Sigmoid colon (tissue), 7 donors: ENCODE results near the gene C4orf33. TPM values are rescaled to one million over a fixed set of nuclear protein-coding genes. Genes with fewer than 3 reads are reported as not detected.

Experiments
- DNase-seq: peaks from one replicate; pipeline ENCODE4 v3.0.0-alpha.2; 2019
- H3K27ac ChIP-seq, 4 donors: fragments of 200-600 bp; sonication (generic); one replicate each; pipeline ENCODE4 v1.5.1; 2016 to 2019; ENCODE audit warnings: mild to moderate bottlenecking in 1 of 4
- H3K27me3 ChIP-seq, 3 donors: fragments of 200-600 bp; sonication (generic); one replicate each; pipeline ENCODE4 v1.5.1; 2019; ENCODE audit warnings: mild to moderate bottlenecking in 1 of 3
- H3K36me3 ChIP-seq, 4 donors: fragments of 200-600 bp; sonication (generic); one replicate each; pipeline ENCODE4 v1.5.1; 2016 to 2019
- H3K4me1 ChIP-seq, 4 donors: fragments of 200-600 bp; sonication (generic); one replicate each; pipeline ENCODE4 v1.5.1; 2017 to 2019
- H3K4me3 ChIP-seq, 4 donors: fragments of 200-600 bp; sonication (generic); one replicate each; pipeline ENCODE4 v1.5.1; 2017 to 2019; ENCODE audit warnings: mild to moderate bottlenecking in 2 of 4, moderate library complexity in 1 of 4
- H3K9me3 ChIP-seq, 4 donors: fragments of 200-600 bp in 3 of 4; sonication (generic) in 3 of 4; one replicate each; pipeline versions ENCODE4 v1.5.1 to v1.6.1; 2013 to 2019
- EP300 ChIP-seq, 4 donors: sonication (generic); formaldehyde crosslinking; IDR thresholded peaks; one replicate each; pipeline ENCODE4 v1.6.1; 2017; ENCODE audit warnings: antibody characterized with exemption in 4 of 4
- POLR2A ChIP-seq, 2 donors: fragments of 450-650 bp; IDR thresholded peaks; one replicate each; pipeline ENCODE4 v1.6.1; 2016; ENCODE audit warnings: antibody characterized with exemption in 2 of 2, mild to moderate bottlenecking in 2 of 2, moderate library complexity in 2 of 2
- POLR2AphosphoS5 ChIP-seq, 4 donors: sonication (generic); formaldehyde crosslinking; IDR thresholded peaks; one replicate each; pipeline ENCODE4 v1.6.1; 2017; ENCODE audit warnings: antibody characterized with exemption in 4 of 4
- WGBS, 2 donors: extraction: QIAGEN DNeasy Blood & Tissue Kit; methylation state at CpG; one replicate each; pipeline ENCODE4 v1.1.7; 2013; 5-methylcytosine and 5-hydroxymethylcytosine counted together
- intact Hi-C: fragments of 100-400 bp; cut with DNase I; formaldehyde crosslinking; loops from one replicate; pipeline ENCODE4 v1.15.1; 2023
- polyA plus RNA-seq, 3 donors: library from polyadenylated mRNA; stranded (reverse); fragments of 200-250 nt; gene quantifications; one replicate each; pipeline ENCODE4 v1.2.3, GENCODE V29; 2013
- total RNA-seq, 4 donors: library from RNA; depleted of rRNA; stranded (reverse); fragments of >200 nt; gene quantifications; one replicate each; pipeline ENCODE4 v1.1.0, GENCODE V29; 2016
- TF ChIP-seq, protein P1 (sequence below), 4 experiments: fragments of 450-650 bp in 3 of 4; fragments of 200-600 bp in 1 of 4; IDR thresholded peaks; one replicate each; pipeline ENCODE4 v1.5.1; 2016 to 2019; ENCODE audit warnings: antibody characterized with exemption in 4 of 4, mild to moderate bottlenecking in 3 of 4, moderate library complexity in 2 of 4
- donor health status: healthy with polysubstance abuse.
- donor health status: Bipolar disorder and iron deficiency.
- donor health status: healthy.

C4orf33 gene
- total and polyA plus RNA-seq, 7 donors = 3.9 to 37.2 (median 10.7) TPM

DNA sequence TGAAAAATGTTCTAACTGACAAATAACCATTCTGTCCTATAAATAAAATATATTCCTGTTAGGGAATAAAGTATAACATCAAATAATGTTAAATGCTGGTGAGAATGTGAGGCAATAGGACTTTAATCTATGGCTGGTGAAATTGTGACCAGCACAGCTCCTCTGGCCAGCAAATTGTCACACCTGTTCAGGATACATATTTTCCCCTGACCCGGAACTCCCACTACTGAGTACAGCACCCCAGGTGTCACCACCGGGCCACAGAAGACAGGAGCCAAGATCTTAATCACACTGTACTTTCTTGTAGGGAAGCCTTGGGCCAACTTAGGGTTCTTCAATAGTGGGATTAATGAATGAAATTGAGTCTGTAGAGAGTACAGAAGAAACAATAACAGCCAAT is 33.2 kb downstream of the C4orf33 start:
- peaks cover 0 to 2% (median 0%) of the 10 kb centered on the region in 4 donors for H3K9me3 ChIP-seq
- no peaks in the 10 kb centered on the region for H3K4me1 ChIP-seq
- H3K27ac ChIP-seq = no peak overlapping the region
- no peaks in the 10 kb centered on the region for H3K36me3 ChIP-seq
- H3K4me3 ChIP-seq = no peak overlapping the region
- WGBS, 2 donors = 82 to 93% methylated on average over 2 of the region's 2 CpGs
- intact Hi-C loops = no loop called here
- H3K27me3 ChIP-seq = no peaks in the 10 kb centered on the region
- no peak for DNase-seq
- TF ChIP-seq, protein P1, sequence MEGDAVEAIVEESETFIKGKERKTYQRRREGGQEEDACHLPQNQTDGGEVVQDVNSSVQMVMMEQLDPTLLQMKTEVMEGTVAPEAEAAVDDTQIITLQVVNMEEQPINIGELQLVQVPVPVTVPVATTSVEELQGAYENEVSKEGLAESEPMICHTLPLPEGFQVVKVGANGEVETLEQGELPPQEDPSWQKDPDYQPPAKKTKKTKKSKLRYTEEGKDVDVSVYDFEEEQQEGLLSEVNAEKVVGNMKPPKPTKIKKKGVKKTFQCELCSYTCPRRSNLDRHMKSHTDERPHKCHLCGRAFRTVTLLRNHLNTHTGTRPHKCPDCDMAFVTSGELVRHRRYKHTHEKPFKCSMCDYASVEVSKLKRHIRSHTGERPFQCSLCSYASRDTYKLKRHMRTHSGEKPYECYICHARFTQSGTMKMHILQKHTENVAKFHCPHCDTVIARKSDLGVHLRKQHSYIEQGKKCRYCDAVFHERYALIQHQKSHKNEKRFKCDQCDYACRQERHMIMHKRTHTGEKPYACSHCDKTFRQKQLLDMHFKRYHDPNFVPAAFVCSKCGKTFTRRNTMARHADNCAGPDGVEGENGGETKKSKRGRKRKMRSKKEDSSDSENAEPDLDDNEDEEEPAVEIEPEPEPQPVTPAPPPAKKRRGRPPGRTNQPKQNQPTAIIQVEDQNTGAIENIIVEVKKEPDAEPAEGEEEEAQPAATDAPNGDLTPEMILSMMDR (IDR thresholded peaks at IDR 0.05) = no peak
- TF ChIP-seq POLR2AphosphoS5 (IDR thresholded peaks at IDR 0.05) (no peak), EP300 (IDR thresholded peaks at IDR 0.05) (no peak), POLR2A (IDR thresholded peaks at IDR 0.05) (no peak)

DNA sequence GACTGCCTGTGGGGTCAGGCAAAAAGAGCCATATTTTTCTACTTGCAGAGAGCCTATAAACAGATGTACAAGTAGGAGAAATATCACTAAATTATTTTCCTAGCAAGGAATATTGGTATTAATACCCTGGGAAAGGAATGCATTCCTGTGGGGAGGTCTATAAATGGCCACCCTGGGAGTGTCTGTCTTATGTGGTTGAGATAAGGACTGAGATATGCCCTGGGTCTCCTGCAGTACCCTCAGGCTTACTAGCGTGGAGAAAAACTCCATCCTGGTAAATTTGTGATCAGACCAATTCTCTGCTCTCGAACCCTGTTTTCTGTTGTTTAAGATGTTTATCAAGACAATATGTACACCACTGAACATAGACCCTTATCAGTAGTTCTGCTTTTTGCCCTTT is 35.4 kb downstream of the C4orf33 start:
- H3K27me3 ChIP-seq = no peaks in the 10 kb centered on the region
- peaks cover 0 to 2% (median 0%) of the 10 kb centered on the region in 4 donors for H3K9me3 ChIP-seq
- H3K27ac ChIP-seq = no peak overlapping the region
- DNase-seq = no peak
- H3K4me1 ChIP-seq = no peaks in the 10 kb centered on the region
- no peak overlapping the region for H3K4me3 ChIP-seq
- no peaks in the 10 kb centered on the region for H3K36me3 ChIP-seq
- TF ChIP-seq EP300 (IDR thresholded peaks at IDR 0.05) (no peak), POLR2AphosphoS5 (IDR thresholded peaks at IDR 0.05) (no peak), POLR2A (IDR thresholded peaks at IDR 0.05) (no peak)
- TF ChIP-seq, protein P1 (IDR thresholded peaks at IDR 0.05) = no peak
- intact Hi-C loops = no loop called here
- 88 to 89% methylated on average over 2 of the region's 2 CpGs for WGBS, 2 donors

DNA sequence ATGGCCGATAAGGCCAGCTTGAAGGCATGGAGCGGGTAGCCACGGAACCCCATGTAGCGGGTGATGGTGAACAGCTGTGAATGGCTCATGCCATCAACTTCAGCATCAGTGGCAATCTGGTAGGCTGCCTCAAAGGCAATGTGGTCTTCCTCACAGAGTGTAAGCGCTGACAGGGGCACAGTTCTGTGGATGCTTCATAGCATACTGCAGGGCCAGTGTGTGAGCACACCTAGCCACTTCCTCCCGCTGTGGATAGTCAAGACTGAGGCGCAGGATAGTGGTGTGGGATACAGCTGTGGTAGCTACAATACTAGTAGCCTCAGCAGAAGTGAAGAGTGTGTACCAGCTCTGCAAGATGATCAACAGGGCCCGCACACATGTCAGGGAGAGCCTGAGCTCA is 40.5 kb downstream of the C4orf33 start:
- no peak for TF ChIP-seq EP300 (IDR thresholded peaks at IDR 0.05)
- TF ChIP-seq, protein P1 (IDR thresholded peaks at IDR 0.05) = no peak
- no peak for TF ChIP-seq POLR2A (IDR thresholded peaks at IDR 0.05)
- no peak for TF ChIP-seq POLR2AphosphoS5 (IDR thresholded peaks at IDR 0.05)
- Histone ChIP-seq H3K27ac (no peak overlapping the region), H3K27me3 (no peaks in the 10 kb centered on the region), H3K36me3 (no peaks in the 10 kb centered on the region), H3K9me3 (peaks cover 0 to under 1% (median 0%) of the 10 kb centered on the region in 4 donors), H3K4me1 (no peaks in the 10 kb centered on the region), H3K4me3 (no peak overlapping the region)
- WGBS, 2 donors = 85 to 91% methylated on average over 8 of the region's 8 CpGs
- intact Hi-C loops = no loop called here
- DNase-seq = no peak

DNA sequence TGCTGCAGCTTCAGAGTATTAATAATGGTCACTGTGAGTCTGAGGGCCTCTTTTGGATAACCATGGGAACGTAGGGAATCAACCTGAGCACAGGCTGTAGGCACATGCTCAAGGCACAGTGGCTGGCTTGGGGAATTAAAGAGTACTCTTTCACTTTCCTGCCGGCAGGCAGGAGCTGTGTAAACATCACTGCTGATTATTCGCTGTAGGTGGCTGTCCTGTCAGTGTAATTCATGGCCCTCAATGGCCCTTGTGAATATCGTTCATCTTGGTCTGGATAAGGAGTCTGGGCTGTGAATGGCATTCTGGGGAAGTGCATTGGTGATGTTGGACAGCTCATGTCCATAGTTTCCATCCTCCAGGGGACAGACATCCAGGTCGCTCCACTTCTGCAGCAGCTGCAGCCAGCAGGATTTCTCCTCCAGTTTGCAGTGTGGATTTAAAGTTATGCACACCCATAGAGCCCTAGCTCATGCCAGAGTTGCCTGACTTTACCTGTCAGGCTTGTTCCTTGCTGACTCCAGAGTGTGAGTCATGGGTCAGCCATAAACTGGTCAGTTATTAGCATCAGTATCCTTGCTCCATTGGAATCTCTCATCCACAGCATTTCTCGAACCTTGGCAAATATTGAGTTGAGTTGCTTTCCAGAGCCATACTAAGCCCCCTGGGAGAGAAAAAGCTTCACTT is 43.0 kb downstream of the C4orf33 start:
- Histone ChIP-seq H3K4me1 (no peaks in the 10 kb centered on the region), H3K4me3 (no peak overlapping the region), H3K9me3 (no peaks in the 10 kb centered on the region), H3K27me3 (no peaks in the 10 kb centered on the region), H3K27ac (no peak overlapping the region), H3K36me3 (no peaks in the 10 kb centered on the region)
- no peak for TF ChIP-seq POLR2AphosphoS5 (IDR thresholded peaks at IDR 0.05)
- TF ChIP-seq, protein P1 (IDR thresholded peaks at IDR 0.05) = no peak
- no peak for TF ChIP-seq EP300 (IDR thresholded peaks at IDR 0.05)
- TF ChIP-seq POLR2A (IDR thresholded peaks at IDR 0.05) = no peak
- 53 to 62% methylated on average over 6 of the region's 6 CpGs for WGBS, 2 donors
- intact Hi-C loops = no loop called here
- DNase-seq = no peak

DNA sequence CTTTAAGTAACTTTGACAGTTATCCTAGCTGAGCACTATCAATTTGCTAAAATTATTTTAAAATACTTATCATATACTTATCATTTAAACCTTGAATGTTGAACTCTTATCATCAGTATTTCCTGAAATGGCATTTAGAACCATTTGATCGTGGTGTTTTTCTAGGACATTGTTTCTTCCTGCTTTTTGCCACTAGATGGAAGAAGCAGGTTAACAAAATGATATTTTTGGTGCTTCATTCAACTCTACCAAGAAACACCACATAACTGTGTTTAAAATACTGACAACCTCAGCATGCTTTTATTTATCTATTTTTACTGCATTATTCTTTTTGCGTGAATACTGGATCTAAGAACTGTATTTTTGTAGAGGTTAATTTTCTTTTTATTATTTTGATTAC is 44.6 kb downstream of the C4orf33 start:
- no peaks in the 10 kb centered on the region for H3K9me3 ChIP-seq
- no peak overlapping the region for H3K27ac ChIP-seq
- no peaks in the 10 kb centered on the region for H3K36me3 ChIP-seq
- DNase-seq = no peak
- intact Hi-C loops = no loop called here
- no peak overlapping the region for H3K4me3 ChIP-seq
- TF ChIP-seq POLR2AphosphoS5 (IDR thresholded peaks at IDR 0.05) (no peak), EP300 (IDR thresholded peaks at IDR 0.05) (no peak), POLR2A (IDR thresholded peaks at IDR 0.05) (no peak)
- TF ChIP-seq, protein P1 (IDR thresholded peaks at IDR 0.05) = no peak
- H3K4me1 ChIP-seq = no peaks in the 10 kb centered on the region
- WGBS, 2 donors = 68 to 70% methylated on average over 2 of the region's 2 CpGs
- no peaks in the 10 kb centered on the region for H3K27me3 ChIP-seq
